Body of pancreas (tissue), 4 donors: ENCODE data around the gene BPIFA3.

Experiments
- POLR2A ChIP-seq, 3 donors: fragments of 450-650 bp; IDR thresholded peaks; one replicate each; pipeline ENCODE4 v1.6.1; 2016; ENCODE audit warnings: antibody characterized with exemption in 3 of 3, mild to moderate bottlenecking in 2 of 3
- TF ChIP-seq, protein P1 (sequence below), 7 experiments: fragments of 450-650 bp in 4 of 7; fragments of 200-600 bp in 3 of 7; sonication (generic) in 3 of 7; IDR thresholded peaks; one replicate each; pipeline ENCODE4 v1.5.1; 2016 to 2019; ENCODE audit warnings: antibody characterized with exemption in 7 of 7

DNA sequence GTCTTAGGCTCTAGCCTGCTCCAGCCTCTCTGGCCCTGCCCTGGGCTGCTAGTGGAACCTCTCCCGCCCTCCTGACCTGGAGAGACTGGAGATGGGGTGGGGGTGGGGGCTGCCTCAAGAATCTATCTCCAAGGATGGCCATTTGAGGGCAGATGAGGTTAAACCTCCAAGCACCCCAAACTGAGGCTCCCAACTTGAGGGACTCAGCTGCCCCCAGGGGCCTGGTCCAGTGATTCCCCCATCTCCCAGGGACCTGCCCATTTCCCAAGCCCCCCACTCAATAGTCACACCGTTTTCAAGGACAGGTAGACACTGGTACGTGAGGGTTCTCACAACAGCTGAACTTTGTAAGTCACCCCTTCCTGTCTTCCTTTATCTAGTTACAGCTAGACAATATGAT lies 58.7 kb downstream of the BPIFA3 start:
- no peak for TF ChIP-seq POLR2A (IDR thresholded peaks at IDR 0.05)
- TF ChIP-seq, protein P1, sequence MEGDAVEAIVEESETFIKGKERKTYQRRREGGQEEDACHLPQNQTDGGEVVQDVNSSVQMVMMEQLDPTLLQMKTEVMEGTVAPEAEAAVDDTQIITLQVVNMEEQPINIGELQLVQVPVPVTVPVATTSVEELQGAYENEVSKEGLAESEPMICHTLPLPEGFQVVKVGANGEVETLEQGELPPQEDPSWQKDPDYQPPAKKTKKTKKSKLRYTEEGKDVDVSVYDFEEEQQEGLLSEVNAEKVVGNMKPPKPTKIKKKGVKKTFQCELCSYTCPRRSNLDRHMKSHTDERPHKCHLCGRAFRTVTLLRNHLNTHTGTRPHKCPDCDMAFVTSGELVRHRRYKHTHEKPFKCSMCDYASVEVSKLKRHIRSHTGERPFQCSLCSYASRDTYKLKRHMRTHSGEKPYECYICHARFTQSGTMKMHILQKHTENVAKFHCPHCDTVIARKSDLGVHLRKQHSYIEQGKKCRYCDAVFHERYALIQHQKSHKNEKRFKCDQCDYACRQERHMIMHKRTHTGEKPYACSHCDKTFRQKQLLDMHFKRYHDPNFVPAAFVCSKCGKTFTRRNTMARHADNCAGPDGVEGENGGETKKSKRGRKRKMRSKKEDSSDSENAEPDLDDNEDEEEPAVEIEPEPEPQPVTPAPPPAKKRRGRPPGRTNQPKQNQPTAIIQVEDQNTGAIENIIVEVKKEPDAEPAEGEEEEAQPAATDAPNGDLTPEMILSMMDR (IDR thresholded peaks at IDR 0.05) = no peak
